Thyroid gland (tissue), 4 donors: ENCODE results near the gene RNGTT.

Experiments
- POLR2A ChIP-seq, 2 donors: fragments of 450-650 bp; IDR thresholded peaks; one replicate each; pipeline ENCODE4 v1.6.1; 2017; ENCODE audit warnings: antibody characterized with exemption in 2 of 2, mild to moderate bottlenecking in 2 of 2, moderate library complexity in 1 of 2
- TF ChIP-seq, protein P1 (sequence below), 6 experiments: fragments of 200-600 bp in 3 of 6; fragments of 450-650 bp in 3 of 6; sonication (generic) in 3 of 6; IDR thresholded peaks; one replicate each; pipeline ENCODE4 v1.5.1; 2016 to 2019; ENCODE audit warnings: antibody characterized with exemption in 6 of 6, mild to moderate bottlenecking in 2 of 6, inconsistent platforms in 1 of 6, moderate library complexity in 1 of 6

GRCh38 chr6:88653936-88654335, 309.5 kb downstream of the RNGTT start:
- TF ChIP-seq, protein P1, sequence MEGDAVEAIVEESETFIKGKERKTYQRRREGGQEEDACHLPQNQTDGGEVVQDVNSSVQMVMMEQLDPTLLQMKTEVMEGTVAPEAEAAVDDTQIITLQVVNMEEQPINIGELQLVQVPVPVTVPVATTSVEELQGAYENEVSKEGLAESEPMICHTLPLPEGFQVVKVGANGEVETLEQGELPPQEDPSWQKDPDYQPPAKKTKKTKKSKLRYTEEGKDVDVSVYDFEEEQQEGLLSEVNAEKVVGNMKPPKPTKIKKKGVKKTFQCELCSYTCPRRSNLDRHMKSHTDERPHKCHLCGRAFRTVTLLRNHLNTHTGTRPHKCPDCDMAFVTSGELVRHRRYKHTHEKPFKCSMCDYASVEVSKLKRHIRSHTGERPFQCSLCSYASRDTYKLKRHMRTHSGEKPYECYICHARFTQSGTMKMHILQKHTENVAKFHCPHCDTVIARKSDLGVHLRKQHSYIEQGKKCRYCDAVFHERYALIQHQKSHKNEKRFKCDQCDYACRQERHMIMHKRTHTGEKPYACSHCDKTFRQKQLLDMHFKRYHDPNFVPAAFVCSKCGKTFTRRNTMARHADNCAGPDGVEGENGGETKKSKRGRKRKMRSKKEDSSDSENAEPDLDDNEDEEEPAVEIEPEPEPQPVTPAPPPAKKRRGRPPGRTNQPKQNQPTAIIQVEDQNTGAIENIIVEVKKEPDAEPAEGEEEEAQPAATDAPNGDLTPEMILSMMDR (IDR thresholded peaks at IDR 0.05) = no peak
- no peak for TF ChIP-seq POLR2A (IDR thresholded peaks at IDR 0.05)
